H1 (cell line): ENCODE measurements around the gene C1D. TPM values are rescaled to one million over a fixed set of nuclear protein-coding genes. Genes with fewer than 3 reads are reported as not detected.

Experiments used
- ASH2L ChIP-seq: fragments of 200-600, 300-600 bp; sonication (generic); IDR thresholded peaks from one replicate; pipeline ENCODE4 v1.7.1; 2017; ENCODE audit warnings: low read length
- BRCA1 ChIP-seq: IDR thresholded peaks from 2 replicates; pipeline ENCODE4 v1.6.1; 2012; ENCODE audit warnings: low read depth, low read length, improper control_type of control experiment
- CHD1 ChIP-seq: IDR thresholded peaks from 2 replicates; pipeline ENCODE4 v1.6.1; 2012; ENCODE audit warnings: low read depth, low read length, improper control_type of control experiment
- GTF2F1 ChIP-seq: IDR thresholded peaks from 2 replicates; pipeline ENCODE4 v1.6.1; 2012; ENCODE audit warnings: low read depth, low read length, improper control_type of control experiment, borderline replicate concordance
- HDAC2 ChIP-seq, 2 experiments: fragments of 300-600 bp in 1 of 2; sonication (generic) in 1 of 2; IDR thresholded peaks; 2 replicates each; pipeline ENCODE4 v1.6.1; 2011 to 2012; ENCODE audit warnings: low read depth in 2 of 2, low read length in 2 of 2, mild to moderate bottlenecking in 2 of 2, moderate library complexity in 2 of 2, borderline replicate concordance in 1 of 2, inconsistent platforms in 1 of 2
- HDAC6 ChIP-seq: IDR thresholded peaks from one replicate; pipeline ENCODE4 v1.7.1; 2012; ENCODE audit warnings: low read depth, mild to moderate bottlenecking, inconsistent platforms, low read length, moderate library complexity
- POLR2AphosphoS5 ChIP-seq: IDR thresholded peaks from 2 replicates; pipeline ENCODE4 v1.6.1; 2011; ENCODE audit warnings: low read depth, low read length
- RFX5 ChIP-seq: IDR thresholded peaks from 2 replicates; pipeline ENCODE4 v1.6.1; 2011; ENCODE audit warnings: low read depth, low read length, improper control_type of control experiment, borderline replicate concordance
- RXRA ChIP-seq: IDR thresholded peaks from 2 replicates; pipeline ENCODE4 v1.6.1; 2011; ENCODE audit warnings: low read depth, mild to moderate bottlenecking, low read length, moderate library complexity; ENCODE audit not compliant: insufficient read depth
- TBP ChIP-seq: IDR thresholded peaks from 2 replicates; pipeline ENCODE4 v1.6.1; 2011; ENCODE audit warnings: low read depth, low read length, improper control_type of control experiment
- TCF12 ChIP-seq: IDR thresholded peaks from 2 replicates; pipeline ENCODE4 v1.6.1; 2011; ENCODE audit warnings: low read depth, mild to moderate bottlenecking, low read length
- ZNF274 ChIP-seq: IDR thresholded peaks from 2 replicates; pipeline ENCODE4 v1.7.0; 2012; ENCODE audit warnings: low read length, borderline replicate concordance; ENCODE audit errors: extremely low read depth
- polyA plus RNA-seq, 7 experiments: library from polyadenylated mRNA; depleted of rRNA in 3 of 7; stranded (reverse) in 5 of 7; unstranded in 2 of 7; fragments of >200 nt in 5 of 7; fragments of 200-250 nt in 2 of 7; gene quantifications; 1 replicate in 5 of 7; 2 replicates in 1 of 7; 4 replicates in 1 of 7; pipeline versions ENCODE4 v1.2.1 to v1.2.3, GENCODE V29; 2011 to 2013; ENCODE audit warnings: missing spikeins in 2 of 7, mixed read lengths in 2 of 7
- total RNA-seq: library from RNA; stranded (reverse); fragmentation: NEBNext Ultra II Directional; extraction: Animal tissue kit (Norgen Biotek cat#: 25700); gene quantifications from 2 replicates; pipeline ENCODE4 v1.2.1, GENCODE V29; 2021
- TF ChIP-seq, protein P1 (sequence below): fragments of 300-600 bp; sonication (generic); IDR thresholded peaks from 2 replicates; pipeline ENCODE4 v1.7.1; 2012; ENCODE audit warnings: low read length, moderate library complexity, mild to moderate bottlenecking, inconsistent platforms; ENCODE audit not compliant: insufficient replicate concordance

Gene C1D
- total and polyA plus RNA-seq, 2 of the 8 experiments (the other 6 are each of a cell fraction or from before 2014, with no cell fraction given), result 17.5 to 24.1 TPM

DNA sequence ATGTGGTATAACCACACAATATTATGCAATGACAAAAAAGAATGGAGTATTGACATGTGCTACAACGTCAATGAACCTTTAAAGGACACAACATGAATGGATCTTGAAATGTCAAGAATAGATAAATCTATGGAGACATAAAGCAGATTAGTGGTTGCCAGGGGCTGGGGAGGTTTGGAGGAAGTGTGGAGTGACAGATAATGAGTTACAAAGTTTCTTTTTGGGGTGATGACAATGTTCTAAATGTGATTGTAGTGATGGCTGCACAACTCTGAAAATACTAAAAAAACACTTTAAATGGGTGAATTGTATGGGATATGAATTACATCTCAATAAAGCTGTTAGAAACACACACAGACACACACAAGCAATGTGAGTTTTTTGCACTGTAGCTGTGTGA, 37.4 kb upstream of the C1D start (continued):
- TF ChIP-seq, protein P1, sequence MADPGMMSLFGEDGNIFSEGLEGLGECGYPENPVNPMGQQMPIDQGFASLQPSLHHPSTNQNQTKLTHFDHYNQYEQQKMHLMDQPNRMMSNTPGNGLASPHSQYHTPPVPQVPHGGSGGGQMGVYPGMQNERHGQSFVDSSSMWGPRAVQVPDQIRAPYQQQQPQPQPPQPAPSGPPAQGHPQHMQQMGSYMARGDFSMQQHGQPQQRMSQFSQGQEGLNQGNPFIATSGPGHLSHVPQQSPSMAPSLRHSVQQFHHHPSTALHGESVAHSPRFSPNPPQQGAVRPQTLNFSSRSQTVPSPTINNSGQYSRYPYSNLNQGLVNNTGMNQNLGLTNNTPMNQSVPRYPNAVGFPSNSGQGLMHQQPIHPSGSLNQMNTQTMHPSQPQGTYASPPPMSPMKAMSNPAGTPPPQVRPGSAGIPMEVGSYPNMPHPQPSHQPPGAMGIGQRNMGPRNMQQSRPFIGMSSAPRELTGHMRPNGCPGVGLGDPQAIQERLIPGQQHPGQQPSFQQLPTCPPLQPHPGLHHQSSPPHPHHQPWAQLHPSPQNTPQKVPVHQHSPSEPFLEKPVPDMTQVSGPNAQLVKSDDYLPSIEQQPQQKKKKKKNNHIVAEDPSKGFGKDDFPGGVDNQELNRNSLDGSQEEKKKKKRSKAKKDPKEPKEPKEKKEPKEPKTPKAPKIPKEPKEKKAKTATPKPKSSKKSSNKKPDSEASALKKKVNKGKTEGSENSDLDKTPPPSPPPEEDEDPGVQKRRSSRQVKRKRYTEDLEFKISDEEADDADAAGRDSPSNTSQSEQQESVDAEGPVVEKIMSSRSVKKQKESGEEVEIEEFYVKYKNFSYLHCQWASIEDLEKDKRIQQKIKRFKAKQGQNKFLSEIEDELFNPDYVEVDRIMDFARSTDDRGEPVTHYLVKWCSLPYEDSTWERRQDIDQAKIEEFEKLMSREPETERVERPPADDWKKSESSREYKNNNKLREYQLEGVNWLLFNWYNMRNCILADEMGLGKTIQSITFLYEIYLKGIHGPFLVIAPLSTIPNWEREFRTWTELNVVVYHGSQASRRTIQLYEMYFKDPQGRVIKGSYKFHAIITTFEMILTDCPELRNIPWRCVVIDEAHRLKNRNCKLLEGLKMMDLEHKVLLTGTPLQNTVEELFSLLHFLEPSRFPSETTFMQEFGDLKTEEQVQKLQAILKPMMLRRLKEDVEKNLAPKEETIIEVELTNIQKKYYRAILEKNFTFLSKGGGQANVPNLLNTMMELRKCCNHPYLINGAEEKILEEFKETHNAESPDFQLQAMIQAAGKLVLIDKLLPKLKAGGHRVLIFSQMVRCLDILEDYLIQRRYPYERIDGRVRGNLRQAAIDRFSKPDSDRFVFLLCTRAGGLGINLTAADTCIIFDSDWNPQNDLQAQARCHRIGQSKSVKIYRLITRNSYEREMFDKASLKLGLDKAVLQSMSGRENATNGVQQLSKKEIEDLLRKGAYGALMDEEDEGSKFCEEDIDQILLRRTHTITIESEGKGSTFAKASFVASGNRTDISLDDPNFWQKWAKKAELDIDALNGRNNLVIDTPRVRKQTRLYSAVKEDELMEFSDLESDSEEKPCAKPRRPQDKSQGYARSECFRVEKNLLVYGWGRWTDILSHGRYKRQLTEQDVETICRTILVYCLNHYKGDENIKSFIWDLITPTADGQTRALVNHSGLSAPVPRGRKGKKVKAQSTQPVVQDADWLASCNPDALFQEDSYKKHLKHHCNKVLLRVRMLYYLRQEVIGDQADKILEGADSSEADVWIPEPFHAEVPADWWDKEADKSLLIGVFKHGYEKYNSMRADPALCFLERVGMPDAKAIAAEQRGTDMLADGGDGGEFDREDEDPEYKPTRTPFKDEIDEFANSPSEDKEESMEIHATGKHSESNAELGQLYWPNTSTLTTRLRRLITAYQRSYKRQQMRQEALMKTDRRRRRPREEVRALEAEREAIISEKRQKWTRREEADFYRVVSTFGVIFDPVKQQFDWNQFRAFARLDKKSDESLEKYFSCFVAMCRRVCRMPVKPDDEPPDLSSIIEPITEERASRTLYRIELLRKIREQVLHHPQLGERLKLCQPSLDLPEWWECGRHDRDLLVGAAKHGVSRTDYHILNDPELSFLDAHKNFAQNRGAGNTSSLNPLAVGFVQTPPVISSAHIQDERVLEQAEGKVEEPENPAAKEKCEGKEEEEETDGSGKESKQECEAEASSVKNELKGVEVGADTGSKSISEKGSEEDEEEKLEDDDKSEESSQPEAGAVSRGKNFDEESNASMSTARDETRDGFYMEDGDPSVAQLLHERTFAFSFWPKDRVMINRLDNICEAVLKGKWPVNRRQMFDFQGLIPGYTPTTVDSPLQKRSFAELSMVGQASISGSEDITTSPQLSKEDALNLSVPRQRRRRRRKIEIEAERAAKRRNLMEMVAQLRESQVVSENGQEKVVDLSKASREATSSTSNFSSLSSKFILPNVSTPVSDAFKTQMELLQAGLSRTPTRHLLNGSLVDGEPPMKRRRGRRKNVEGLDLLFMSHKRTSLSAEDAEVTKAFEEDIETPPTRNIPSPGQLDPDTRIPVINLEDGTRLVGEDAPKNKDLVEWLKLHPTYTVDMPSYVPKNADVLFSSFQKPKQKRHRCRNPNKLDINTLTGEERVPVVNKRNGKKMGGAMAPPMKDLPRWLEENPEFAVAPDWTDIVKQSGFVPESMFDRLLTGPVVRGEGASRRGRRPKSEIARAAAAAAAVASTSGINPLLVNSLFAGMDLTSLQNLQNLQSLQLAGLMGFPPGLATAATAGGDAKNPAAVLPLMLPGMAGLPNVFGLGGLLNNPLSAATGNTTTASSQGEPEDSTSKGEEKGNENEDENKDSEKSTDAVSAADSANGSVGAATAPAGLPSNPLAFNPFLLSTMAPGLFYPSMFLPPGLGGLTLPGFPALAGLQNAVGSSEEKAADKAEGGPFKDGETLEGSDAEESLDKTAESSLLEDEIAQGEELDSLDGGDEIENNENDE, result no peak
- no peak for TF ChIP-seq BRCA1
- no peak for TF ChIP-seq GTF2F1
- TF ChIP-seq ZNF274, result no peak
- no peak for TF ChIP-seq RXRA
- TF ChIP-seq ASH2L, result no peak
- TF ChIP-seq TCF12, result no peak
- no peak for TF ChIP-seq RFX5
- TF ChIP-seq POLR2AphosphoS5, result no peak
- TF ChIP-seq HDAC2 (IDR thresholded peaks at IDR 0.05; ENCODE audit: borderline replicate concordance in 1 of 2, low read depth in 2 of 2, low read length in 2 of 2), result no peak
- no peak for TF ChIP-seq HDAC6
- no peak for TF ChIP-seq CHD1
- no peak for TF ChIP-seq TBP
